ENCODE results near the gene EPB41L4A.

EPB41L4A gene

DNA sequence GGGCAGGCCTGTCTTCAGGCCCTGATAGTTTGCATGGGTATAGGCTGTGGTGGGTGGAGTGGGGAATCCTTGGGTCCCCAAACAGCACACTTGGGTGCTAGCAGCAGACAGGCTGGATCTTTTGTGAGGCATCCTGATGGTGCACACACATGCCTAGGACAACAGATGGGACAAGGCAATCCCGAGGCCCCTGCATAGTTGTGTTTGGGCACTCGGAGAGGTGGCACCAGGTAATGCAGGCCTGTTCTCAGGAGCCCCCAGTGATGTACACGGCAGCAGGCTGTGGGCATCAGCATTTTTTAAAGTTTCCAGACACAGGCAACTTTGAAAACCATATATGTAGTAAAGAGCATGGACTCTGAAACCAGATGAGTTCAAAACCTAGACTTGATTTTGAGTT is 65.4 kb downstream of the EPB41L4A start:
- Histone ChIP-seq H3K9me3 (ENCODE audit: control insufficient read depth, insufficient read depth, low read length) (no peaks in the 10 kb centered on the region), H3K4me1 (ENCODE audit: insufficient read depth, low read length) (peaks cover 7% of the 10 kb centered on the region), H3K36me3 (ENCODE audit: insufficient read depth, low read length) (no peaks in the 10 kb centered on the region), H3K9ac (ENCODE audit: low read depth, low read length) (no peak overlapping the region)

GRCh38 chr5:112351225-112351624 is 67.9 kb downstream of the EPB41L4A start:
- no peak overlapping the region for H3K9ac ChIP-seq (ENCODE audit: low read depth, low read length)
- peaks cover 18% of the 10 kb centered on the region for H3K4me1 ChIP-seq (ENCODE audit: insufficient read depth, low read length)
- H3K9me3 ChIP-seq (ENCODE audit: control insufficient read depth, insufficient read depth, low read length), result no peaks in the 10 kb centered on the region
- no peaks in the 10 kb centered on the region for H3K36me3 ChIP-seq (ENCODE audit: insufficient read depth, low read length)

- Histone ChIP-seq H3K9me3 (ENCODE audit: control insufficient read depth, insufficient read depth, low read length) (no peaks in the 10 kb centered on the region), H3K4me1 (ENCODE audit: insufficient read depth, low read length) (peaks cover 18% of the 10 kb centered on the region), H3K9ac (ENCODE audit: low read depth, low read length) (no peak overlapping the region), H3K36me3 (ENCODE audit: insufficient read depth, low read length) (no peaks in the 10 kb centered on the region)
Measured at GRCh38 chr5:112350626-112351025, 68.5 kb downstream of the EPB41L4A start.

DNA sequence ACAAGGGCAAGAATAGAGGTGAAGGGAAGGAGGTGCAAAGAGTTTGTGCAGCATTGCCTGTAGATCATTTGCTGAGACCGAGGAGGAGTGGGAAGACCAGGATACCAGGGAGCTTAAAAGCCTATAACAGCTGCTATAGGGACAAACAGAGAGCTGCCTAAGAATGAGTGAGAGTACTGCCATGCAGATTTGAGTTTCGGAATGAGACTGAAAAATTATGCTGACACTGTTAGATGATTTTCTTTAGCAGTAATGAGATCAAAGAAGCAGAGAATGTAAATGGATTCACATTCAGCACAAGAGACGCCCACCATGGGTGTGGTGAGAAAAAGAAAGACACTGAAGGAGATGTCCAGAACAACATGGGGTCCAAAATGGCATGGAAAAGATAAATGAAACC is 69.7 kb downstream of the EPB41L4A start:
- Histone ChIP-seq H3K9me3 (ENCODE audit: control insufficient read depth, insufficient read depth, low read length) (no peaks in the 10 kb centered on the region), H3K4me1 (ENCODE audit: insufficient read depth, low read length) (peaks cover 18% of the 10 kb centered on the region), H3K9ac (ENCODE audit: low read depth, low read length) (no peak overlapping the region), H3K36me3 (ENCODE audit: insufficient read depth, low read length) (no peaks in the 10 kb centered on the region)

DNA sequence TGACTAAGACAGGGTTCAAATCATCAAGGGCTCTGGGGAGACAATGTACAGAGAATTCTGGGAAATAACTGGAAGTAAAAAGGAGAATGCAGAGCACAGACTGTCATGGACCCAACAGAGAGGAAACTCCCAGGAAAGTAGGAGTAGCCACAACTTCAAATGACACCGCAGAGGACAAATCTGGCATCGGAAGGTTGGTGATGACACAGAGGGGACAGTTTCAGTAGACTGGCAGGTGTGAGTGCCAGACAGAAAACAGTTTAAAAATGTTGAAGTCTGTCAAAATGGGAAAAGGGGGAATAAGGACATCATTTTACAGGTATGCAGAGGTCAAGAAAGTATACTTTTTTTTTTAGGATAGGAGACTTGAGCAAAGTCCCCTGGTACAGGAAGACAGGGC is 70.2 kb downstream of the EPB41L4A start:
- Histone ChIP-seq H3K36me3 (ENCODE audit: insufficient read depth, low read length) (no peaks in the 10 kb centered on the region), H3K9ac (ENCODE audit: low read depth, low read length) (no peak overlapping the region), H3K4me1 (ENCODE audit: insufficient read depth, low read length) (peaks cover 15% of the 10 kb centered on the region), H3K9me3 (ENCODE audit: control insufficient read depth, insufficient read depth, low read length) (no peaks in the 10 kb centered on the region)

- H3K4me1 ChIP-seq (ENCODE audit: insufficient read depth, low read length), result peaks cover 15% of the 10 kb centered on the region
Measured at GRCh38 chr5:112348387-112348786, 70.7 kb downstream of the EPB41L4A start.

DNA sequence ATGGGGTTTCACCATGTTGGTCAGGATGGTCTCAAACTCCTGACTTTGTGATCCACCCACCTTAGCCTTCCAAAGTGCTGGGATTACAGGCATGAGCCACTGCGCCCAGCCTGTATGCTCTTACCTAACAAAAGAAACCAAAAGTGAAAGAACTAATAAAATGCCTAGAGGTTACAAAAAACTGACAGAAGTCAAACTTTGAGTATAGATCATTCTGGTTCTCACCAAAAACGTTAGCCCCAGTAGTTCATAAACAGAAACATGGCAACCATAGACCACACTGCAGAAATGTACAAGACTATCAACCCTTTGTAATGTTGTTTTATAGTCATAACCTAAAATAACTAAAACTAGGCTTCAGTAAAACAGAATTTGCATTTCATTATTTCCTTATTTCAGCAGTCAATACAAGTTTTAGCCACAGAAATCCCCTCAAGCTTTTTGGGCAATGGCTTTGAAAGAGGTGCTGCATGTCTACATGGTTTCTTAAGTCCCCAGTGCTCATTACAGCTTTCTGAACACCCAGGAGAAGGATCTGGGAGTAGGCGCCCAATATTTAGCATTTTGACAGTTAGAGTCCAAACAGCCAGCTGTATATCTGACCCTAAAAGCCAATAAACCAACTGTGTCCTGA is 72.5 kb downstream of the EPB41L4A start:
- Histone ChIP-seq H3K4me1 (ENCODE audit: insufficient read depth, low read length) (peaks cover 15% of the 10 kb centered on the region), H3K9me3 (ENCODE audit: control insufficient read depth, insufficient read depth, low read length) (no peaks in the 10 kb centered on the region), H3K9ac (ENCODE audit: low read depth, low read length) (no peak overlapping the region), H3K36me3 (ENCODE audit: insufficient read depth, low read length) (no peaks in the 10 kb centered on the region)

More at GRCh38 chr5:112348387-112348786, 70.7 kb downstream of the EPB41L4A start:
- Histone ChIP-seq H3K9me3 (ENCODE audit: control insufficient read depth, insufficient read depth, low read length) (no peaks in the 10 kb centered on the region), H3K9ac (ENCODE audit: low read depth, low read length) (no peak overlapping the region), H3K36me3 (ENCODE audit: insufficient read depth, low read length) (no peaks in the 10 kb centered on the region)

DNA sequence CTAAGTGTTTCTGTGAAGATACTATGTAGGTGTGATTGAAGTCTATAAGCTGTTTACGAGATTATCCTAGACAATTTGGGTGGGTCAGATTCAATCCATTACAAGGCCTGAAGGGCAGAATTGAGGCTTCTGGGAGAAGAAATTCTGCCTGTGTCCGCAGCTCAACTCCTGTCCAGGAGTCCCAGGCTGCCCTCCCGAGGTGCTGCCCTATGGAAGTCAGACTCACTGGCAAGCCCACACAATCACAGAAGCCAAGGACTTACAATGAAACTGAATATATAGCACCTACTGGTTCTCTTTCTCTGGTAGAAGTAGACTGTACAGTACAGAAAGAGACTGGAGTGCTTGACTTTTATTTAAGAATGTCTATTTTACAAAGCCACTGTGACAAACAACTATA is 74.5 kb downstream of the EPB41L4A start:
- H3K36me3 ChIP-seq (ENCODE audit: insufficient read depth, low read length), result no peaks in the 10 kb centered on the region

DNA sequence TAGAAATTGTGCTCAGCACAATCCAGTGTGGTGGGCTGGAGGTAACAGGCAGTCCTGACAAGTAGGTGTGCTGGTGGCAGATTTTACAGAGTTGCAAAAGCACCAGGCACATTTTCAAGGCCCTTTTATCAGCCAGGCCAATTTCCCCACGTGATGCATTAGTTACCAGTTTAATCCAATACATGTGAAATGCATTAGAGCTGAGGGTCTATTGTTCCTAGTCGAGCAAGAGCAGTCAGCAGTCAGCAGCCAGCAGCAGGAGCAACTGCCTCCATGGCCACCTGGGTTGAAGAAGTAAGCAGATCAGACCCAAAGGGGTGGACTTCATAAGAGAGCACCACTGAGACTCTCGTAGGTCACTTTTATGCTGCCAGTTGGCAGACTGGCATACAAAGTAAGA is 76.7 kb downstream of the EPB41L4A start:
- H3K9me3 ChIP-seq (ENCODE audit: control insufficient read depth, insufficient read depth, low read length), result no peaks in the 10 kb centered on the region
- peaks cover 8% of the 10 kb centered on the region; the same call in 1 of the 2 replicates for H3K4me1 ChIP-seq (ENCODE audit: insufficient read depth, low read length)
- H3K9ac ChIP-seq (ENCODE audit: low read depth, low read length), result no peak overlapping the region
- H3K36me3 ChIP-seq (ENCODE audit: insufficient read depth, low read length), result no peaks in the 10 kb centered on the region

More for the DNA sequence above, 74.5 kb downstream of the EPB41L4A start:
- Histone ChIP-seq H3K9ac (ENCODE audit: low read depth, low read length) (no peak overlapping the region), H3K9me3 (ENCODE audit: control insufficient read depth, insufficient read depth, low read length) (no peaks in the 10 kb centered on the region), H3K4me1 (ENCODE audit: insufficient read depth, low read length) (peaks cover 15% of the 10 kb centered on the region)

DNA sequence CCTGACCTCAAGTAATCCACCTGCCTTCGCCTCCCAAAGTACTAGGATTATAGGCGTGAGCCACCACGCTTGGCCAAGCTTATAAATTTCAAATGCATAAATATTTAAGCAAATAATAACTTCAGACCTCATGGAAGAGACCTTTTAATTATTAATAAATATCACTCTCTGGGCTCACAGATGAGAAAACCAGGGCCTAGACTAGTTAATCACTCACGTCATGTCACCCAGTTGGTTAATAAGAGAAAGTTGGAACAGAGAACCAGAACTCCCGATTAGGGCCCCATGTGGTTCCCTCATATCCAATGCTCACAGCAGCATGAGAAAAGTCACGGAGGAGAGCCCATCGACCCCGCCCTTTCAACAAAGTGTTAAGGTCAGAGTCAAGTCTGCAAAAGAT is 79.3 kb downstream of the EPB41L4A start:
- Histone ChIP-seq H3K36me3 (ENCODE audit: insufficient read depth, low read length) (no peaks in the 10 kb centered on the region), H3K9me3 (ENCODE audit: control insufficient read depth, insufficient read depth, low read length) (no peaks in the 10 kb centered on the region), H3K4me1 (ENCODE audit: insufficient read depth, low read length) (peaks cover 8% of the 10 kb centered on the region; the same call in 1 of the 2 replicates), H3K9ac (ENCODE audit: low read depth, low read length) (no peak overlapping the region)

- H3K4me1 ChIP-seq (ENCODE audit: insufficient read depth, low read length), result peaks cover 8% of the 10 kb centered on the region; the same call in 1 of the 2 replicates
- no peaks in the 10 kb centered on the region for H3K9me3 ChIP-seq (ENCODE audit: control insufficient read depth, insufficient read depth, low read length)
- H3K9ac ChIP-seq (ENCODE audit: low read depth, low read length), result no peak overlapping the region
- H3K36me3 ChIP-seq (ENCODE audit: insufficient read depth, low read length), result no peaks in the 10 kb centered on the region
Measured at GRCh38 chr5:112338681-112339337, 80.3 kb downstream of the EPB41L4A start.

- H3K9ac ChIP-seq (ENCODE audit: low read depth, low read length), result no peak overlapping the region
- H3K9me3 ChIP-seq (ENCODE audit: control insufficient read depth, insufficient read depth, low read length), result no peaks in the 10 kb centered on the region
- H3K36me3 ChIP-seq (ENCODE audit: insufficient read depth, low read length), result no peaks in the 10 kb centered on the region
- peaks cover 24% of the 10 kb centered on the region for H3K4me1 ChIP-seq (ENCODE audit: insufficient read depth, low read length)
Measured at GRCh38 chr5:112333331-112333781, 85.7 kb downstream of the EPB41L4A start.

DNA sequence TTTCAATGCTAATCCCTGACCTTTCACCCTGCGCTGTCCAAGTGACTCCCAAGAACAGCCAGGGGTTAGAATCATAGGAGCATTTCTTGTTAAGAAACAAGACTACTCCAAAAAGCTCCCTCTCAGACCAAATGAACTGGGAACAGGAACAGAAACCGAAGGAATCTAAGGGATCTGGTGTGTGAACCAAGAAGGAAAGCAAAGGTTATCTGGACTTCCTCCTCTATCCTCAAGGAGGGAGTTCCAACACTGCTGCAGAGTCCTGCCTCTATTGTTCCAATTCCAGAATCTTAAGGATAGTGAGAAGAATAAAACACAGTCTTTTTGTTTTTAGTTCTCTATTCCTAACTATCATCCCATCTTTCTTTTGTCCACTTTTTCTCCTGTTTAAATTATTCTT is 87.2 kb downstream of the EPB41L4A start:
- Histone ChIP-seq H3K4me1 (ENCODE audit: insufficient read depth, low read length) (peaks cover 23% of the 10 kb centered on the region), H3K9me3 (ENCODE audit: control insufficient read depth, insufficient read depth, low read length) (no peaks in the 10 kb centered on the region), H3K36me3 (ENCODE audit: insufficient read depth, low read length) (no peaks in the 10 kb centered on the region), H3K9ac (ENCODE audit: low read depth, low read length) (no peak overlapping the region)

DNA sequence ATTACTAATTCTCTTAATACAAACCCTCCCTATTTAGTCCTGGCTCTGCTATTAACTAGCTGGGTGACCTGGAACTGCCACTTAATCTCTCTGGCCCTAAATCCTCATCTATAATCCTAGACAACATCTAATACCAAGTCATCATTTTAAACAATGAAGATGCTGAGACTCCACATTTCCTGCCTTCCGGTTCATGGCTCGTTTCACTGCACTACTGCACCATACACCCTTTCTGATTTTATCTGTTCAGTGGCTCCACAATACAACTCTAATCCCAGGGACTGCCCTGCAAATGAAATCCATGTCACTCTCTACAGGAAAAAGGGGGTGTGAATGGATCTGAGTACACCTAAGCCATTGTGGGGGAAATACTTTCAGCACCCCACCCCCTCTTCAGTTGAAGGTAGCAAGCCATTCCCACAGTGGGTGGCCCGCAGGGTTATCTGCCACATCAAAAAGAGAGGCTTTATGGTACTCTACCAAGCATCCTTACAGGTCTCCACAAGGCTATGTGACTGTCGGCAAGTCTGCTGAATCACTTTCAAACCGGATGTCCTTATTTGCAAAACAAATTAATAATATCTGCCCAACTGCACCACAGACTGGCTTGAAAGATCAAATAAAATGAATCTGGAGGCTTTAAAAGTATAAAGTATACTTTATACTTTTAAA is 89.5 kb downstream of the EPB41L4A start:
- Histone ChIP-seq H3K36me3 (ENCODE audit: insufficient read depth, low read length) (no peaks in the 10 kb centered on the region), H3K9ac (ENCODE audit: low read depth, low read length) (no peak overlapping the region), H3K9me3 (ENCODE audit: control insufficient read depth, insufficient read depth, low read length) (no peaks in the 10 kb centered on the region), H3K4me1 (ENCODE audit: insufficient read depth, low read length) (peaks cover 23% of the 10 kb centered on the region)

DNA sequence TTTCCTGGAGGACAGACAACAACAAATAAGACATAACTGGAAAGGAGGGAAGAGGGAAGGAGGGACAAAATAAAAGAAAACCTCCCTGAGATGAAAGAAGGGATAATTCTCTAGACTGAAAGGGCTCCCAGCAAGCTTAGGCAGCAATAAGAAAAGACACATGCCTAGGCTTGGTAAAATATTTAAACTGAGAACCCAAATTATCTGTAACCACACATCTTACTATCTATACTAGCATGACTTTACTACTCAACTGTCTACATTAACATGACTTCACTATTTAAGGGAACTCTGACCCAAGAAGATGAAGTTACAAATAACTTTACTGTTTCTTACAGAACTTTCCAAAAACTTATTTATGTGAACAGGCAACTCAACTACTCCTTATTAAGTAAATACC is 95.9 kb downstream of the EPB41L4A start:
- no peaks in the 10 kb centered on the region for H3K36me3 ChIP-seq (ENCODE audit: insufficient read depth, low read length)
- H3K4me1 ChIP-seq (ENCODE audit: insufficient read depth, low read length), result no peaks in the 10 kb centered on the region
- no peaks in the 10 kb centered on the region for H3K9me3 ChIP-seq (ENCODE audit: control insufficient read depth, insufficient read depth, low read length)
- H3K9ac ChIP-seq (ENCODE audit: low read depth, low read length), result no peak overlapping the region
